CD8-positive, alpha-beta memory T cell (primary cell): ENCODE results near the gene WIPI1. TPM values are rescaled to one million over a fixed set of nuclear protein-coding genes. Genes with fewer than 3 reads are reported as not detected.

Experiments
- CTCF ChIA-PET: fragments of 350-600 bp; sonication (Branson Sonifier 250); formaldehyde crosslinking; loops from one replicate; lab custom pipeline; 2021; ENCODE audit warnings: antibody characterized with exemption; lab: Charles Lee
- POLR2A ChIA-PET: fragments of 350-600 bp; sonication (Branson Sonifier 250); formaldehyde crosslinking; loops from one replicate; lab custom pipeline; 2021; ENCODE audit warnings: antibody characterized with exemption; lab: Charles Lee
- DNase-seq, 5 donors: peaks; one replicate each; pipeline versions ENCODE4 v3.0.0 to v3.0.0-alpha.2; 2020 to 2022; ENCODE audit warnings: mixed read lengths in 1 of 5
- H3K27ac ChIP-seq: one replicate; pipeline ENCODE4 v1.7.0; 2013; ENCODE audit warnings: low read depth, mild to moderate bottlenecking, low read length, moderate library complexity
- H3K27me3 ChIP-seq: 2 replicates; pipeline ENCODE4 v1.7.0; 2013; ENCODE audit warnings: low read length, mild to moderate bottlenecking; ENCODE audit not compliant: insufficient read depth, poor library complexity, severe bottlenecking
- H3K36me3 ChIP-seq: 2 replicates; pipeline ENCODE4 v1.7.0; 2013; ENCODE audit warnings: mild to moderate bottlenecking, low read length, moderate library complexity; ENCODE audit not compliant: insufficient read depth
- H3K4me1 ChIP-seq: 2 replicates; pipeline ENCODE4 v1.7.0; 2013; ENCODE audit warnings: mild to moderate bottlenecking, low read length, moderate library complexity; ENCODE audit not compliant: insufficient read depth
- H3K4me3 ChIP-seq: 2 replicates; pipeline ENCODE4 v1.7.0; 2013; ENCODE audit warnings: mild to moderate bottlenecking, low read length
- H3K9me3 ChIP-seq: 2 replicates; pipeline ENCODE4 v1.7.0; 2013; ENCODE audit warnings: mild to moderate bottlenecking, low read length
- H3K27ac Mint-ChIP-seq, 8 donors: one replicate each; pipeline ENCODE4 v1.8.0; 2020 to 2021; ENCODE audit warnings: mixed read lengths in 8 of 8, mild to moderate bottlenecking in 6 of 8, inconsistent platforms in 3 of 8, moderate library complexity in 3 of 8
- H3K27me3 Mint-ChIP-seq, 2 donors: one replicate each; pipeline ENCODE4 v1.8.0; 2020 to 2021; ENCODE audit warnings: mixed read lengths in 2 of 2, mild to moderate bottlenecking in 1 of 2, moderate library complexity in 1 of 2
- H3K36me3 Mint-ChIP-seq, 3 donors: one replicate each; pipeline ENCODE4 v1.8.0; 2020 to 2021; ENCODE audit warnings: mixed read lengths in 3 of 3, inconsistent platforms in 1 of 3, mild to moderate bottlenecking in 1 of 3
- H3K4me1 Mint-ChIP-seq, 3 donors: one replicate each; pipeline ENCODE4 v1.8.0; 2020 to 2021; ENCODE audit warnings: mixed read lengths in 3 of 3, inconsistent platforms in 1 of 3, mild to moderate bottlenecking in 1 of 3
- H3K4me3 Mint-ChIP-seq, 7 donors: one replicate each; pipeline ENCODE4 v1.8.0; 2020 to 2021; ENCODE audit warnings: mixed read lengths in 7 of 7, mild to moderate bottlenecking in 6 of 7, moderate library complexity in 4 of 7, inconsistent platforms in 2 of 7
- H3K9me3 Mint-ChIP-seq, 5 donors: one replicate each; pipeline ENCODE4 v1.8.0; 2020 to 2022; ENCODE audit warnings: mixed read lengths in 5 of 5, mild to moderate bottlenecking in 3 of 5, moderate library complexity in 2 of 5, inconsistent platforms in 1 of 5
- polyA plus RNA-seq: library from polyadenylated mRNA; unstranded; fragments of 300-500 nt; fragmentation: Illumina TruSeq; gene quantifications from one replicate; pipeline ENCODE4 v1.2.3, GENCODE V29; 2021
- total RNA-seq, 2 experiments: library from RNA; stranded (reverse); gene quantifications; one replicate each; pipeline ENCODE4 v1.2.3, GENCODE V29; 2021

The WIPI1 gene
- total and polyA plus RNA-seq, 3 experiments from 2014 or later, result 8.2 to 10.3 (median 9.8) TPM

DNA sequence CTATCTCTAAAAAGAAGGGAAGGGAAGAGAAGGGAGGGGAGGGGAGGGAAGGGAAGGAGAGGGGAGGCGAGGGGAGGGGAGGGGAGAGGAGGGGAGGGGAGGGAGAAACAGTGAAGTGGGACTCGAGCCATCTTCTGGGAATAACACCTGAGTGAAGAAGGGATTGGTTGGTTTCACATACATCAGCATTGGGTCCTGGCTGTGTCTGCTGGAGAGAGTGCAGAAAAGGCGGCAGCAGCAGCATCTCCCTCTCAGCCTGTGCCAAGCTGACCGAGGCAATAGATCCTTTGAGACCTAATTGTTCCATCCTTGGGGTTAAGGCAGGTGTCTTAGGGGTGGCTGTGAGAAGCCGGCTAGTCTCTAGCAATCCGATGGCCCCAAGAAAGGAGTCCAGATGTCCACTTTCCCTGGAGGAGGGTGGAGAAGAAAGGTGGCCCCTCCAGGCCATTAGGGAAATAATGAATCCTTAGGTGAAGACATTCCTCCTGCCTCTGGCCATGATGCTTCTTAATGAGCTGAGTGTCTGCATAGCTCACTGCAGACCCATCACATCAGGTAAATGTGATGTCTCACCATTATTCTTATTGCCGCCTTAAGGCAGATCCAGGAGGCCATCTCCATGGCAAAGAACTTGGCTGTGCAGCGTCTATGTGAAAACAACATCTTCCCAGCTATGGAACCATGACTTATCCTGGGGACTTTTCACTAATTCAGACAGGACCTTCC, 71.6 kb downstream of the WIPI1 start:
- Mint-ChIP-seq H3K27ac (no peak overlapping the region), H3K27me3 (no peaks in the 10 kb centered on the region), H3K36me3 (no peaks in the 10 kb centered on the region), H3K4me3 (no peak overlapping the region), H3K4me1 (peaks cover 17 to 31% (median 26%) of the 10 kb centered on the region in 3 donors), H3K9me3 (no peaks in the 10 kb centered on the region)
- CTCF ChIA-PET, result interaction anchor here (0.8 kb wide), 1 partner anchor 31 kb away, joined by 3 read pairs; no protein-coding TSS in a partner anchor
- Histone ChIP-seq H3K4me1 (peaks cover 22% of the 10 kb centered on the region), H3K27ac (no peak overlapping the region), H3K27me3 (no peaks in the 10 kb centered on the region), H3K4me3 (no peak overlapping the region), H3K36me3 (no peaks in the 10 kb centered on the region), H3K9me3 (no peaks in the 10 kb centered on the region)
- no peak for DNase-seq
- POLR2A ChIA-PET, result no interaction called here

GRCh38 chr17:68384941-68385340, 72.4 kb downstream of the WIPI1 start:
- peaks cover 0 to 2% (median 1%) of the 10 kb centered on the region in 3 donors for H3K36me3 Mint-ChIP-seq
- ChIA-PET CTCF (interaction anchor here (0.7 kb wide), 1 partner anchor 32 kb away, joined by 3 read pairs; no protein-coding TSS in a partner anchor), POLR2A (no interaction called here)
- Histone ChIP-seq H3K4me1 (peaks cover 22% of the 10 kb centered on the region), H3K27me3 (no peaks in the 10 kb centered on the region), H3K36me3 (no peaks in the 10 kb centered on the region), H3K4me3 (no peak overlapping the region), H3K27ac (no peak overlapping the region), H3K9me3 (no peaks in the 10 kb centered on the region)
- H3K4me1 Mint-ChIP-seq, result peaks cover 17 to 33% (median 26%) of the 10 kb centered on the region in 3 donors
- no peak overlapping the region for H3K27ac Mint-ChIP-seq
- H3K27me3 Mint-ChIP-seq, result no peaks in the 10 kb centered on the region
- H3K9me3 Mint-ChIP-seq, result no peaks in the 10 kb centered on the region
- DNase-seq, result no peak
- H3K4me3 Mint-ChIP-seq, result no peak overlapping the region

DNA sequence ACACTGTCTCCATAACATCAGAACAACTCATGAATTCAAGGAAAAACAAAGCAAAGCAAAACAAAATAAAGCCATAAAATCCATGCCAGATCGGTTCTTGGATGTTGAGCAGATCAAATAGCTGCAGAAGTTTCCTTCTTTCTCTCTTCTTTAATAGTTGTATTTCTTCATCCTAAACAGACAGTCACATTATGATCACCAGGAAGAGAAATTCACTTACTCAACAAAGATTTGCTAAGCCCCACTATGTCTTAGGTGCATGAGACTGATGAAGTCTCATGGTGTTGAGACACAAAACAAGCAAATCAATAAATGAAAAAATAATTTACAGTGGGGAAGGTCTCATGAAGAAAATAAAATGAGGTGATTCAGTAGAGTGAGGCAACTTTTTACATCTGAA, 72.8 kb downstream of the WIPI1 start:
- H3K9me3 Mint-ChIP-seq, result no peaks in the 10 kb centered on the region
- POLR2A ChIA-PET, result no interaction called here

DNA sequence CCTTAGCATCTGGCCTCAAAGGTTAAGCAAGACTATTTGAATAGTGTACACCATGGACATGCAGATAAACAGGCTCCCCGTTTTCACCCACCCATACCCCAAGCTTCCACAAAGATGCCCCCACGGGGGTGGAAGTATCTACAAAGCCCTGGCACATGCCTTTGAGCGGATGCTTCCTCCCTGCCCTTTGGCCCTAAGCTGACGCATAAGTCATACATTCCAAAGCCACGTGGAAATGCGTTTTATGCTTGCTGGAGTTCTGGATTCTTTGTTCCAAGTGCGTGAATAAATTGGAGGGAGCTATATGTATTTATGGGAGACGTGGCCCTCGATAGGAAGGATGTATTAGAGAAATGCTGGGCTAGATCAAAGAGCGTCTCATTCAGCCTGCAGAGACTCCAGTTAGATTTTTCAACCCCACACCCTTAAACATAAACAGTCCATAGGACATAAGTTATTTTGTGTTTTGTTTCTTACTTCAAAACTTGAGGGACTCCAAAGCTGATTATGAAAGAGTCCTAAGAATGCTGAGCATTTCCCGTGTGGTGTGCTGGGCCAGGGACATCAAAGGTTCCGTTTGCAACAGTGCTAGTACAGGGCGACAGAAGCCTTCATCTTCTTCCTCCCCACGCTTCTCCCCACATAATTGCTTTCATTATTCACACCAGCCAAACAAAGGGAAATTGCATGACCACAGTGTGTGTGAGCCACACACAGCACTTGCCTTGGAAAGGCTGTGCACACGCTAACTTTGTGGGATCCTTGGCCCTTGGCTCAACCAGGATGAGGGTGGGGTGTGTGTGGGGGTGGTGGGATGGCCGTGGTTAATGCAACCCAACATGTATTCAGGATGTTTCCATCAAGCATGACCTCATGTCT, 73.6 kb downstream of the WIPI1 start:
- no peaks in the 10 kb centered on the region for H3K27me3 Mint-ChIP-seq
- Histone ChIP-seq H3K9me3 (no peaks in the 10 kb centered on the region), H3K27ac (no peak overlapping the region), H3K4me1 (peaks cover 22% of the 10 kb centered on the region), H3K36me3 (no peaks in the 10 kb centered on the region), H3K4me3 (peak overlapping the region; percentile 38), H3K27me3 (no peaks in the 10 kb centered on the region)
- ChIA-PET POLR2A (interaction anchor here (1.4 kb wide), 1 partner anchor 92 kb away, joined by 5 read pairs; the partner anchor contains the start of genes ARSG and SLC16A6), CTCF (interaction anchor here (0.9 to 1.5 kb wide), 3 partner anchors 35 to 363 kb away, joined by 3 read pairs; no protein-coding TSS in a partner anchor)
- peaks cover 0 to 5% (median 1%) of the 10 kb centered on the region in 3 donors for H3K36me3 Mint-ChIP-seq
- peak overlapping the region; percentile 15 to 87 (median 59) for H3K4me3 Mint-ChIP-seq
- H3K27ac Mint-ChIP-seq, result peak overlapping the region in 7 of 8 donors; percentile 2 to 64 (median 30)
- H3K9me3 Mint-ChIP-seq, result no peaks in the 10 kb centered on the region
- peaks cover 17 to 33% (median 26%) of the 10 kb centered on the region in 3 donors for H3K4me1 Mint-ChIP-seq
- DNase-seq, result peak in 2 of 5 donors; percentile 14 to 29

More for the DNA sequence above, 72.8 kb downstream of the WIPI1 start:
- H3K4me1 ChIP-seq, result peaks cover 22% of the 10 kb centered on the region
- H3K27me3 ChIP-seq, result no peaks in the 10 kb centered on the region
- H3K36me3 ChIP-seq, result no peaks in the 10 kb centered on the region
- H3K27ac Mint-ChIP-seq, result peak overlapping the region in 4 of 8 donors; percentile 2 to 64 (median 58)
- H3K4me3 Mint-ChIP-seq, result peak overlapping the region in 6 of 7 donors; percentile 53 to 87 (median 63)
- H3K36me3 Mint-ChIP-seq, result peaks cover 0 to 5% (median 1%) of the 10 kb centered on the region in 3 donors
- DNase-seq, result no peak
- CTCF ChIA-PET, result interaction anchor here (0.7 kb wide), 1 partner anchor 31 kb away, joined by 3 read pairs; no protein-coding TSS in a partner anchor
- H3K27ac ChIP-seq, result no peak overlapping the region
- no peaks in the 10 kb centered on the region for H3K27me3 Mint-ChIP-seq
- H3K9me3 ChIP-seq, result no peaks in the 10 kb centered on the region
- no peak overlapping the region for H3K4me3 ChIP-seq
- H3K4me1 Mint-ChIP-seq, result peaks cover 17 to 33% (median 26%) of the 10 kb centered on the region in 3 donors

DNA sequence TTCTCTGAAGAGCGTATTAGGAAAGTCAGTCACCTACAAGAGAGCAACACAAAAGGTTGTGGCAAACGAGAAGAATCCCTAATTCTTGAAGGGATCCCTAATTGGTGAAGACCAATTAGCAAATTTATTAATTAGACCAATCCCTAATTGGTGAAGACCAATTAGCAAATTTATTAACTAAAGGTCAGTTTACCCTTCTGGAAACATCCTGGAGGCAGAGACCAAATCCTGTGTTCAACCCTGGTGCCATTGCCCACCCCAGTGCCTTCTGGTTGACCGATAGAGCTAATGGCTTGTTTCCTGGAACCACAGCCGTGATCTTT, 74.2 kb downstream of the WIPI1 start:
- Histone ChIP-seq H3K27ac (no peak overlapping the region), H3K4me3 (no peak overlapping the region), H3K27me3 (no peaks in the 10 kb centered on the region), H3K9me3 (no peaks in the 10 kb centered on the region), H3K4me1 (peaks cover 22% of the 10 kb centered on the region), H3K36me3 (no peaks in the 10 kb centered on the region)
- peaks cover 0 to 5% (median 1%) of the 10 kb centered on the region in 3 donors for H3K36me3 Mint-ChIP-seq
- POLR2A ChIA-PET, result interaction anchor here (1.4 kb wide), 1 partner anchor 92 kb away, joined by 5 read pairs; the partner anchor contains the start of genes ARSG and SLC16A6
- peak overlapping the region in 1 of 7 donors; percentile 55 for H3K4me3 Mint-ChIP-seq
- H3K27ac Mint-ChIP-seq, result peak overlapping the region in 2 of 8 donors; percentile 15 to 20
- peaks cover 17 to 33% (median 26%) of the 10 kb centered on the region in 3 donors for H3K4me1 Mint-ChIP-seq
- CTCF ChIA-PET, result interaction anchor here (0.9 to 1.5 kb wide), 3 partner anchors 34 to 363 kb away, joined by 3 read pairs; no protein-coding TSS in a partner anchor
- H3K27me3 Mint-ChIP-seq, result no peaks in the 10 kb centered on the region
- no peaks in the 10 kb centered on the region for H3K9me3 Mint-ChIP-seq
- no peak for DNase-seq

DNA sequence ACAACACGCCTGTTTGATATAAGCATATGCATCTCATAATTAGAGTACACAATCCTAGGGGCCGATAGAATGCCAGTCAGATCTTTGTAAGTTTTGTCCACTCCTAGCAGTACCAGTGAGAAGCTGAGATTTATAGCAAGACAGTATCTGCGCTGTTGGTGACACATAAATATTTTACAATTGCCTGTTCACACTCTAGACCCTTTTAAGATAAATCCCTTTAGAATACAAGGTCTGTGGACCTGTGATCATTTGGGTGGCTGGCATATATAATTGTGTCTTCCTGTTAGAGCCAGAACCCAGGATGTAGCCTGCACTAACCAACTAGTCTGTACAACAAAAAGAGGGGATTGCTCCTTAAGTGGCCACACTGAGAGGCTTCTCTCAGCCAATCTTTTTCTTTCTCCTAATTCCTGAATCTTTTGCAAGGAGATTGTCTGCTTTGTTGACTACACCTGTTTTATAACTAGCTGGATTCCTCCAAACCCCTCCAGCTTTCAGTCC, 74.7 kb downstream of the WIPI1 start:
- Histone ChIP-seq H3K27me3 (no peaks in the 10 kb centered on the region), H3K4me3 (no peak overlapping the region), H3K36me3 (no peaks in the 10 kb centered on the region), H3K9me3 (no peaks in the 10 kb centered on the region), H3K4me1 (peaks cover 22% of the 10 kb centered on the region), H3K27ac (no peak overlapping the region)
- CTCF ChIA-PET, result interaction anchor here (1.2 to 1.5 kb wide), 3 partner anchors 25 to 362 kb away, joined by 3 read pairs; no protein-coding TSS in a partner anchor
- DNase-seq, result no peak
- peak overlapping the region in 1 of 7 donors; percentile 12 for H3K4me3 Mint-ChIP-seq
- peaks cover 17 to 33% (median 26%) of the 10 kb centered on the region in 3 donors for H3K4me1 Mint-ChIP-seq
- peaks cover 0 to 5% (median 1%) of the 10 kb centered on the region in 3 donors for H3K36me3 Mint-ChIP-seq
- POLR2A ChIA-PET, result interaction anchor here (1.4 kb wide), 1 partner anchor 91 kb away, joined by 5 read pairs; the partner anchor contains the start of genes ARSG and SLC16A6
- H3K27ac Mint-ChIP-seq, result peak overlapping the region in 2 of 8 donors; percentile 19 to 36
- H3K9me3 Mint-ChIP-seq, result no peaks in the 10 kb centered on the region
- H3K27me3 Mint-ChIP-seq, result no peaks in the 10 kb centered on the region

DNA sequence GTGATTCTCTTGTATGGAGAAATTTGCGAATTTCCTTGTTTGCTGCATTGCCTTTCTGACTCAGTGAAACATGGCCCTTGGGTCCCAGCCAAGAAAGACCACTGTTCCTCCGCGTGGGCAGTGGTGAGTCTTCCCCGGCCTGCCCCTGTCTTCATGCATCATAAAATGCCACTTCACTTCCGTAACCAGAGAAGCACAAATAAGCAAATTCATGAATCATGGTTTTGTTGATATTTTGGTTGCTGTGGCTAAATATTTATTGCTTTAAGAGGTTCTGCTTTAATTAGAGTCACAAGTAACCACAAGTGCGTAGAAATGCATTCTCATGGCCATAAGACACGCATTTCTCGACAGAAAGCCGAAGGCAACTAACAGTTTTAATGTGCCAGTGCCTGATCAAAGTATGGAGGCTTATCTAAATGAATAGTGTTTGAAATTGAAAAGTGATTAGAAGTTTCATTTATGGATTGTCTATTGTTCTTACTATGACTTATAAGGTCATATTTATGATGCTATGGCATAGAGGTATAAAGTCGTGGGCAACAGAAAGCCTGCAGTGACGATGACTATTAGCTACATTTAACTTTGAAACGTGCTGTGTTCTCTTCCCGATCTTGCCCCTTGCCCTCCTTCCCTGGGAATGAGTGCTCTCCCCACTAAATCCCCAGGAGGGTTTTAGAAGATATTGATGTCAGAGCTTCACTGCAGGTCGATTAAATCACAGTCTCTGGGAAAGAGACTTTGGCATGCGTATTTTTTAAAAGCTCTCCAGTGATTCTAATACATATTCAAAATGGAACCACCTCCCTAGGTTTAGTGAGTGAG, 76.0 kb downstream of the WIPI1 start:
- H3K4me3 ChIP-seq, result no peak overlapping the region
- H3K36me3 ChIP-seq, result no peaks in the 10 kb centered on the region
- ChIA-PET POLR2A (interaction anchor here (0.6 kb wide), 1 partner anchor 200 kb away, joined by 11 read pairs; no protein-coding TSS in a partner anchor), CTCF (interaction anchor here (1.2 kb wide), 1 partner anchor 23 kb away, joined by 3 read pairs; no protein-coding TSS in a partner anchor)
- no peak for DNase-seq
- peaks cover 22% of the 10 kb centered on the region for H3K4me1 ChIP-seq
- H3K9me3 Mint-ChIP-seq, result no peaks in the 10 kb centered on the region
- peaks cover 17 to 33% (median 26%) of the 10 kb centered on the region in 3 donors for H3K4me1 Mint-ChIP-seq
- H3K27me3 ChIP-seq, result no peaks in the 10 kb centered on the region
- no peaks in the 10 kb centered on the region for H3K27me3 Mint-ChIP-seq
- H3K27ac Mint-ChIP-seq, result peak overlapping the region in 3 of 8 donors; percentile 17 to 75 (median 59)
- no peak overlapping the region for H3K4me3 Mint-ChIP-seq
- no peaks in the 10 kb centered on the region for H3K9me3 ChIP-seq
- peaks cover 0 to 5% (median 2%) of the 10 kb centered on the region in 3 donors for H3K36me3 Mint-ChIP-seq
- H3K27ac ChIP-seq, result no peak overlapping the region
